ENCODE data around the gene TMEM185A. TPM values are rescaled to one million over a fixed set of nuclear protein-coding genes. Genes with fewer than 3 reads are reported as not detected.
"Not testable (repeated sequence)": the region's sequence is repeated elsewhere in the genome, so short reads cannot be mapped to it uniquely, and the experiment has no call there.

Gene TMEM185A
- 51.9 TPM for polyA plus RNA-seq (ENCODE audit: insufficient read length)
- long read RNA-seq, donor 1, transcript TMEM185A-207 (7 exons, 2,840 nt) = major isoform, 11 of 14 reads
- long read RNA-seq, donor 1, partial matches to known transcripts = 0 of 14 reads
- long read RNA-seq, donor 1, other reads (novel, unspliced or antisense) = 0 of 14 reads
- long read RNA-seq, donor 2, partial matches to known transcripts = 0 of 6 reads
- long read RNA-seq, donor 2, other reads (novel, unspliced or antisense) = 0 of 6 reads
- long read RNA-seq, donor 3, partial matches to known transcripts = 0 of 4 reads
- long read RNA-seq, donor 3, other reads (novel, unspliced or antisense) = 0 of 4 reads
- long read RNA-seq, donor 4, partial matches to known transcripts = 0 of 1 reads
- long read RNA-seq, donor 4, other reads (novel, unspliced or antisense) = 0 of 1 reads
- long read RNA-seq, donor 5, transcript TMEM185A-207 (7 exons, 2,840 nt) = major isoform, 6 of 10 reads
- long read RNA-seq, donor 5, partial matches to known transcripts = 0 of 10 reads
- long read RNA-seq, donor 5, other reads (novel, unspliced or antisense) = 0 of 10 reads
- long read RNA-seq, donor 6, transcript TMEM185A-207 (7 exons, 2,840 nt) = major isoform, 6 of 14 reads
- long read RNA-seq, donor 6, partial matches to known transcripts = 0 of 14 reads
- long read RNA-seq, donor 6, other reads (novel, unspliced or antisense) = 0 of 14 reads
- long read RNA-seq, donor 7, transcript TMEM185A-207 (7 exons, 2,840 nt) = major isoform, 7 of 11 reads
- long read RNA-seq, donor 7, partial matches to known transcripts = 0 of 11 reads
- long read RNA-seq, donor 7, other reads (novel, unspliced or antisense) = 0 of 11 reads
- long read RNA-seq, donor 8, partial matches to known transcripts = 0 of 2 reads
- long read RNA-seq, donor 8, other reads (novel, unspliced or antisense) = 0 of 2 reads

- DNase-seq = peak; percentile 45
Observed at GRCh38 chrX:149631234-149632165, at the start of gene TMEM185A. TSS of gene TMEM185A (minus strand) at chrX:149631792. CDS start at chrX:149631580, 212 bp downstream.

- no peak for DNase-seq
Observed at GRCh38 chrX:149681182-149681581, 49.6 kb upstream of the TMEM185A start.

- DNase-seq = not testable (repeated sequence)
Observed at GRCh38 chrX:149679164-149679678, 47.6 kb upstream of the TMEM185A start.

GRCh38 chrX:149675554-149675953, 44.0 kb upstream of the TMEM185A start:
- DNase-seq = not testable (repeated sequence)

GRCh38 chrX:149675088-149675487, 43.5 kb upstream of the TMEM185A start:
- DNase-seq = not testable (repeated sequence)

- DNase-seq = not testable (repeated sequence)
Observed at GRCh38 chrX:149660613-149661012, 29.0 kb upstream of the TMEM185A start.

- DNase-seq = not testable (repeated sequence)
Observed at GRCh38 chrX:149656260-149656884, 24.8 kb upstream of the TMEM185A start.

- DNase-seq = no peak
Observed at GRCh38 chrX:149652232-149652981, 20.8 kb upstream of the TMEM185A start.

- no peak for DNase-seq
Observed at GRCh38 chrX:149650162-149650561, 18.6 kb upstream of the TMEM185A start.

- DNase-seq = no peak
Observed at GRCh38 chrX:149648932-149649331, 17.3 kb upstream of the TMEM185A start.

GRCh38 chrX:149647505-149647904, 15.9 kb upstream of the TMEM185A start:
- no peak for DNase-seq

- no peak for DNase-seq
Observed at GRCh38 chrX:149643496-149643895, 11.9 kb upstream of the TMEM185A start.

GRCh38 chrX:149641835-149642234, 10.2 kb upstream of the TMEM185A start:
- DNase-seq = no peak

- DNase-seq = no peak
Observed at GRCh38 chrX:149641432-149641831, 9.8 kb upstream of the TMEM185A start.

- DNase-seq = no peak
Observed at GRCh38 chrX:149639568-149639967, 8.0 kb upstream of the TMEM185A start.

GRCh38 chrX:149638860-149639259, 7.3 kb upstream of the TMEM185A start:
- no peak for DNase-seq

GRCh38 chrX:149633511-149633910, 1.9 kb upstream of the TMEM185A start:
- DNase-seq = no peak

GRCh38 chrX:149630681-149631233, 835 bp downstream of the TMEM185A start:
- no peak for DNase-seq

GRCh38 chrX:149629730-149630387, 1.7 kb downstream of the TMEM185A start:
- DNase-seq = no peak
